GM23338 (cell line): ENCODE results near the gene MTAP. TPM values are rescaled to one million over a fixed set of nuclear protein-coding genes. Genes with fewer than 3 reads are reported as not detected.

ENCODE experiments used
- ATAC-seq: fragments of 200-7000 bp; cut with Tn5 transposase; 3 replicates; pipeline ENCODE4 v1.9.1; 2020
- DNase-seq: peaks from one replicate; pipeline ENCODE4 v3.0.0-alpha.2; 2015; ENCODE audit warnings: low spot score
- H2AFZ ChIP-seq: fragments of 200-600 bp; sonication (generic); 2 replicates; pipeline ENCODE4 v1.8.0; 2016; ENCODE audit warnings: antibody characterized with exemption, mild to moderate bottlenecking, moderate library complexity
- H3F3A ChIP-seq: fragments of 200-600 bp; sonication (generic); replicated peaks from 2 replicates; pipeline ENCODE4 v1.8.0; 2017; ENCODE audit warnings: antibody characterized with exemption, mixed run types, low read depth
- H3K27ac ChIP-seq: fragments of 200-600 bp; sonication (generic); 2 replicates; pipeline ENCODE4 v1.6.1; 2016; ENCODE audit warnings: low read depth
- H3K27me3 ChIP-seq: fragments of 200-600 bp; sonication (generic); 2 replicates; pipeline ENCODE4 v1.8.0; 2016; ENCODE audit warnings: mild to moderate bottlenecking, mixed run types, moderate library complexity; ENCODE audit not compliant: insufficient read depth
- H3K36me3 ChIP-seq: fragments of 200-600 bp; sonication (generic); 2 replicates; pipeline ENCODE4 v1.8.0; 2016; ENCODE audit warnings: mild to moderate bottlenecking; ENCODE audit not compliant: insufficient read depth
- H3K4me1 ChIP-seq: fragments of 200-600 bp; sonication (generic); 2 replicates; pipeline ENCODE4 v1.8.0; 2016; ENCODE audit warnings: mild to moderate bottlenecking, moderate library complexity; ENCODE audit not compliant: insufficient read depth
- H3K4me2 ChIP-seq: fragments of 200-600 bp; sonication (generic); 2 replicates; pipeline ENCODE4 v1.7.1; 2017; ENCODE audit warnings: mixed run types
- H3K4me3 ChIP-seq: fragments of 200-600 bp; sonication (generic); 2 replicates; pipeline ENCODE4 v1.6.1; 2016; ENCODE audit warnings: mixed run types
- H3K79me2 ChIP-seq: fragments of 200-600 bp; sonication (generic); replicated peaks from 2 replicates; pipeline ENCODE4 v1.8.0; 2017; ENCODE audit warnings: mild to moderate bottlenecking; ENCODE audit not compliant: insufficient read depth
- H3K9me2 ChIP-seq: fragments of 200-600 bp; sonication (generic); 2 replicates; pipeline ENCODE4 v1.8.0; 2017; ENCODE audit not compliant: insufficient read depth
- H4K20me1 ChIP-seq: fragments of 200-600 bp; sonication (generic); replicated peaks from 2 replicates; pipeline ENCODE4 v1.8.0; 2017; ENCODE audit warnings: mild to moderate bottlenecking; ENCODE audit not compliant: insufficient read depth
- H3K27ac Mint-ChIP-seq: 2 replicates; pipeline ENCODE4 v1.8.0; 2020; ENCODE audit warnings: inconsistent platforms, mild to moderate bottlenecking, moderate library complexity, mixed read lengths
- H3K27me3 Mint-ChIP-seq: 3 replicates; pipeline ENCODE4 v1.8.0; 2022; ENCODE audit warnings: low read depth, mild to moderate bottlenecking, moderate library complexity, mixed read lengths, inconsistent platforms; ENCODE audit not compliant: insufficient read depth, poor library complexity
- H3K36me3 Mint-ChIP-seq: 3 replicates; pipeline ENCODE4 v1.8.0; 2021; ENCODE audit warnings: low read depth, mild to moderate bottlenecking, inconsistent platforms, moderate library complexity, mixed read lengths
- H3K4me1 Mint-ChIP-seq: 3 replicates; pipeline ENCODE4 v1.8.0; 2020; ENCODE audit warnings: mild to moderate bottlenecking, inconsistent platforms, mixed read lengths
- H3K4me3 Mint-ChIP-seq: 3 replicates; pipeline ENCODE4 v1.8.0; 2021; ENCODE audit warnings: moderate library complexity, mild to moderate bottlenecking, inconsistent platforms, mixed read lengths
- H3K9me3 Mint-ChIP-seq: 3 replicates; pipeline ENCODE4 v1.8.0; 2020; ENCODE audit warnings: moderate library complexity, mild to moderate bottlenecking, inconsistent platforms, mixed read lengths
- CREB1 ChIP-seq: fragments of 250-450 bp; sonication (Bioruptor Pico); IDR thresholded peaks from 2 replicates; pipeline ENCODE4 v1.5.0; 2020; ENCODE audit warnings: low read depth, mild to moderate bottlenecking, moderate library complexity
- EZH2 ChIP-seq: fragments of 200-600 bp; sonication (generic); IDR thresholded peaks from one replicate; pipeline ENCODE4 v1.8.0; 2017; ENCODE audit warnings: antibody characterized with exemption, mild to moderate bottlenecking, low read depth; ENCODE audit not compliant: unreplicated experiment
- JUNB ChIP-seq: IDR thresholded peaks from one replicate; pipeline ENCODE4 v1.6.1; 2016; ENCODE audit warnings: antibody characterized with exemption; ENCODE audit not compliant: unreplicated experiment
- NANOG ChIP-seq: IDR thresholded peaks from 2 replicates; pipeline ENCODE4 v1.6.1; 2016; ENCODE audit warnings: antibody characterized with exemption, borderline replicate concordance
- POLR2AphosphoS5 ChIP-seq: IDR thresholded peaks from 2 replicates; pipeline ENCODE4 v1.6.1; 2016; ENCODE audit warnings: antibody characterized with exemption, low read depth
- REST ChIP-seq: IDR thresholded peaks from one replicate; pipeline ENCODE4 v1.6.1; 2018; ENCODE audit warnings: antibody characterized with exemption; ENCODE audit not compliant: unreplicated experiment
- STAT1 ChIP-seq: IDR thresholded peaks from one replicate; pipeline ENCODE4 v1.6.1; 2016; ENCODE audit warnings: antibody characterized with exemption; ENCODE audit not compliant: unreplicated experiment
- ZNF331 ChIP-seq: fragments of 250-450 bp; sonication (Bioruptor Pico); IDR thresholded peaks from 2 replicates; pipeline ENCODE4 v1.5.0; 2020; ENCODE audit warnings: low read depth, mild to moderate bottlenecking, moderate library complexity
- polyA plus RNA-seq: library from polyadenylated mRNA; unstranded; fragments of >200 nt; fragmentation: Nextera tagmentation; extraction: Ambion mirVana; gene quantifications from 2 replicates; pipeline ENCODE4 v1.2.1, GENCODE V29; 2016
- total RNA-seq: library from RNA; depleted of rRNA; stranded (reverse); fragments of >200 nt; shearing (Covaris generic); gene quantifications from 2 replicates; pipeline ENCODE4 v1.2.3, GENCODE V29; 2014
- TF ChIP-seq, protein P1 (sequence below), 2 experiments: fragments of 200-600 bp in 1 of 2; sonication (generic) in 1 of 2; conservative IDR thresholded peaks; 2 replicates each; pipeline versions ENCODE4 v1.5.1 to v1.6.1; 2016 to 2017; ENCODE audit warnings: antibody characterized with exemption in 2 of 2, low read depth in 2 of 2, mild to moderate bottlenecking in 2 of 2, moderate library complexity in 1 of 2
- TF ChIP-seq, protein P2 (sequence below): fragments of 250-450 bp; sonication (Bioruptor Pico); IDR thresholded peaks from 2 replicates; pipeline ENCODE4 v1.5.0; 2020; ENCODE audit warnings: mild to moderate bottlenecking, moderate library complexity

Gene MTAP
- total and polyA plus RNA-seq, 2 experiments from 2014 or later, result 61.8 to 70.0 TPM

DNA sequence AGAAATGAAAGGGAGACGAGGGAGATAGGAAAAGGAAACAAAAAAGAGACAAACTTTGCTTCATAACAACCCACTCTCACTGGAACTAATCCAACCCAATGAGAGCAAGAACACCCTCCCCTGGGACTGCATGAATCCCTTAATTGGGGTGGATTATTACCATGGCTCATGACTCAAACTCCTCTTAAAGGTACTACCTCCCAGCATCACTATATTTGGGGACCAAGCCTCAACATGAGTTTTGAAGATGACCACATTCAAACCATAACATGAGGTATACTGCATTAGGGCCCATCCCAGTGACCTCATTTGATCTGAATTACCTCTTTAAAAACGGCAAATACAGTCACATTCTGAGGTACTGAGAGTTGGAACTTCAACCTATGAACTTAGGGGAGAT is 8.0 kb downstream of the MTAP start:
- Mint-ChIP-seq H3K4me3 (no peak overlapping the region), H3K4me1 (peaks cover 16% of the 10 kb centered on the region), H3K36me3 (peaks cover 77% of the 10 kb centered on the region), H3K9me3 (no peaks in the 10 kb centered on the region), H3K27ac (no peak overlapping the region), H3K27me3 (peaks cover 7% of the 10 kb centered on the region)
- H3K4me1 ChIP-seq, result peaks cover 7% of the 10 kb centered on the region; the same call in 1 of the 2 replicates
- H3K27me3 ChIP-seq, result no peaks in the 10 kb centered on the region
- peaks cover 23% of the 10 kb centered on the region for H3K36me3 ChIP-seq
- no peaks in the 10 kb centered on the region for H3K9me2 ChIP-seq
- H3K4me2 ChIP-seq, result no peak overlapping the region
- H4K20me1 ChIP-seq, result peaks cover 62% of the 10 kb centered on the region
- no peak overlapping the region for H3K27ac ChIP-seq
- H3K4me3 ChIP-seq, result no peak overlapping the region
- ATAC-seq (no peak), DNase-seq (no peak)
- H3K79me2 ChIP-seq, result peaks cover 98% of the 10 kb centered on the region
- no peak for TF ChIP-seq ZNF331
- TF ChIP-seq, protein P1, sequence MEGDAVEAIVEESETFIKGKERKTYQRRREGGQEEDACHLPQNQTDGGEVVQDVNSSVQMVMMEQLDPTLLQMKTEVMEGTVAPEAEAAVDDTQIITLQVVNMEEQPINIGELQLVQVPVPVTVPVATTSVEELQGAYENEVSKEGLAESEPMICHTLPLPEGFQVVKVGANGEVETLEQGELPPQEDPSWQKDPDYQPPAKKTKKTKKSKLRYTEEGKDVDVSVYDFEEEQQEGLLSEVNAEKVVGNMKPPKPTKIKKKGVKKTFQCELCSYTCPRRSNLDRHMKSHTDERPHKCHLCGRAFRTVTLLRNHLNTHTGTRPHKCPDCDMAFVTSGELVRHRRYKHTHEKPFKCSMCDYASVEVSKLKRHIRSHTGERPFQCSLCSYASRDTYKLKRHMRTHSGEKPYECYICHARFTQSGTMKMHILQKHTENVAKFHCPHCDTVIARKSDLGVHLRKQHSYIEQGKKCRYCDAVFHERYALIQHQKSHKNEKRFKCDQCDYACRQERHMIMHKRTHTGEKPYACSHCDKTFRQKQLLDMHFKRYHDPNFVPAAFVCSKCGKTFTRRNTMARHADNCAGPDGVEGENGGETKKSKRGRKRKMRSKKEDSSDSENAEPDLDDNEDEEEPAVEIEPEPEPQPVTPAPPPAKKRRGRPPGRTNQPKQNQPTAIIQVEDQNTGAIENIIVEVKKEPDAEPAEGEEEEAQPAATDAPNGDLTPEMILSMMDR (conservative IDR thresholded peaks at IDR 0.05; ENCODE audit: low read depth in 2 of 2), result no peak
- TF ChIP-seq STAT1, result no peak
- TF ChIP-seq EZH2, result no peak
- TF ChIP-seq JUNB, result no peak
- no peak for TF ChIP-seq POLR2AphosphoS5
- no peak overlapping the region for H2AFZ ChIP-seq
- H3F3A ChIP-seq, result 0 out of 2 replicates have a peak, but pooled peaks cover 9% of the 10 kb centered on the region

DNA sequence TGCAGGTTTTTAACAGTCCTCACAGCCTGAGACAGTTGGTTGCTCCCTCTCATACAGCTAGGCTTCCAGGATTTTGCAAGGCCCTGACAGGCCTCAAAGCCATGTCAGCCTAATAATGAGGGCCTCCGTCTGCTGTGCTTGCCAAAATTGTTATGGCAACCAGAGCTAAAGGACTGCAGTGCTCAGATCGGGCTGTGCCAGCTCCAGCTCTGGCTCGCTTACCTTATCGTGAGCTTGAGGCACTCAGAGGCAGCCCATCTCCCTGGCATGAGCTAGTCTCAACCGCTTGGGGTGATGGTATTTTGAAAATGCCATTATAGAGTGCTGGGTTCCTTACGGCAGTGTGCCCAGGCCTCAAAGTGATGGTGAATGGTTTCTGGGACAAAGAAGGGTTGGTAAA is 8.4 kb downstream of the MTAP start:
- Histone ChIP-seq H3K27ac (no peak overlapping the region), H3K27me3 (no peaks in the 10 kb centered on the region), H3K4me3 (no peak overlapping the region), H2AFZ (no peak overlapping the region), H3K36me3 (peaks cover 28% of the 10 kb centered on the region), H3K9me2 (no peaks in the 10 kb centered on the region), H3K4me2 (no peak overlapping the region), H4K20me1 (peaks cover 62% of the 10 kb centered on the region), H3F3A (0 out of 2 replicates have a peak, but pooled peaks cover 9% of the 10 kb centered on the region), H3K4me1 (peaks cover 2% of the 10 kb centered on the region; the same call in 1 of the 2 replicates), H3K79me2 (peaks cover 98% of the 10 kb centered on the region)
- peaks cover 11% of the 10 kb centered on the region for H3K4me1 Mint-ChIP-seq
- peaks cover 7% of the 10 kb centered on the region for H3K27me3 Mint-ChIP-seq
- DNase-seq (no peak), ATAC-seq (no peak)
- no peak overlapping the region for H3K27ac Mint-ChIP-seq
- no peaks in the 10 kb centered on the region for H3K9me3 Mint-ChIP-seq
- H3K4me3 Mint-ChIP-seq, result no peak overlapping the region
- H3K36me3 Mint-ChIP-seq, result peaks cover 77% of the 10 kb centered on the region
- TF ChIP-seq REST, result no peak
- TF ChIP-seq CREB1 (CRISPR knock-in tag), result no peak
- TF ChIP-seq NANOG, result no peak
- TF ChIP-seq POLR2AphosphoS5, result no peak
- TF ChIP-seq, protein P2, sequence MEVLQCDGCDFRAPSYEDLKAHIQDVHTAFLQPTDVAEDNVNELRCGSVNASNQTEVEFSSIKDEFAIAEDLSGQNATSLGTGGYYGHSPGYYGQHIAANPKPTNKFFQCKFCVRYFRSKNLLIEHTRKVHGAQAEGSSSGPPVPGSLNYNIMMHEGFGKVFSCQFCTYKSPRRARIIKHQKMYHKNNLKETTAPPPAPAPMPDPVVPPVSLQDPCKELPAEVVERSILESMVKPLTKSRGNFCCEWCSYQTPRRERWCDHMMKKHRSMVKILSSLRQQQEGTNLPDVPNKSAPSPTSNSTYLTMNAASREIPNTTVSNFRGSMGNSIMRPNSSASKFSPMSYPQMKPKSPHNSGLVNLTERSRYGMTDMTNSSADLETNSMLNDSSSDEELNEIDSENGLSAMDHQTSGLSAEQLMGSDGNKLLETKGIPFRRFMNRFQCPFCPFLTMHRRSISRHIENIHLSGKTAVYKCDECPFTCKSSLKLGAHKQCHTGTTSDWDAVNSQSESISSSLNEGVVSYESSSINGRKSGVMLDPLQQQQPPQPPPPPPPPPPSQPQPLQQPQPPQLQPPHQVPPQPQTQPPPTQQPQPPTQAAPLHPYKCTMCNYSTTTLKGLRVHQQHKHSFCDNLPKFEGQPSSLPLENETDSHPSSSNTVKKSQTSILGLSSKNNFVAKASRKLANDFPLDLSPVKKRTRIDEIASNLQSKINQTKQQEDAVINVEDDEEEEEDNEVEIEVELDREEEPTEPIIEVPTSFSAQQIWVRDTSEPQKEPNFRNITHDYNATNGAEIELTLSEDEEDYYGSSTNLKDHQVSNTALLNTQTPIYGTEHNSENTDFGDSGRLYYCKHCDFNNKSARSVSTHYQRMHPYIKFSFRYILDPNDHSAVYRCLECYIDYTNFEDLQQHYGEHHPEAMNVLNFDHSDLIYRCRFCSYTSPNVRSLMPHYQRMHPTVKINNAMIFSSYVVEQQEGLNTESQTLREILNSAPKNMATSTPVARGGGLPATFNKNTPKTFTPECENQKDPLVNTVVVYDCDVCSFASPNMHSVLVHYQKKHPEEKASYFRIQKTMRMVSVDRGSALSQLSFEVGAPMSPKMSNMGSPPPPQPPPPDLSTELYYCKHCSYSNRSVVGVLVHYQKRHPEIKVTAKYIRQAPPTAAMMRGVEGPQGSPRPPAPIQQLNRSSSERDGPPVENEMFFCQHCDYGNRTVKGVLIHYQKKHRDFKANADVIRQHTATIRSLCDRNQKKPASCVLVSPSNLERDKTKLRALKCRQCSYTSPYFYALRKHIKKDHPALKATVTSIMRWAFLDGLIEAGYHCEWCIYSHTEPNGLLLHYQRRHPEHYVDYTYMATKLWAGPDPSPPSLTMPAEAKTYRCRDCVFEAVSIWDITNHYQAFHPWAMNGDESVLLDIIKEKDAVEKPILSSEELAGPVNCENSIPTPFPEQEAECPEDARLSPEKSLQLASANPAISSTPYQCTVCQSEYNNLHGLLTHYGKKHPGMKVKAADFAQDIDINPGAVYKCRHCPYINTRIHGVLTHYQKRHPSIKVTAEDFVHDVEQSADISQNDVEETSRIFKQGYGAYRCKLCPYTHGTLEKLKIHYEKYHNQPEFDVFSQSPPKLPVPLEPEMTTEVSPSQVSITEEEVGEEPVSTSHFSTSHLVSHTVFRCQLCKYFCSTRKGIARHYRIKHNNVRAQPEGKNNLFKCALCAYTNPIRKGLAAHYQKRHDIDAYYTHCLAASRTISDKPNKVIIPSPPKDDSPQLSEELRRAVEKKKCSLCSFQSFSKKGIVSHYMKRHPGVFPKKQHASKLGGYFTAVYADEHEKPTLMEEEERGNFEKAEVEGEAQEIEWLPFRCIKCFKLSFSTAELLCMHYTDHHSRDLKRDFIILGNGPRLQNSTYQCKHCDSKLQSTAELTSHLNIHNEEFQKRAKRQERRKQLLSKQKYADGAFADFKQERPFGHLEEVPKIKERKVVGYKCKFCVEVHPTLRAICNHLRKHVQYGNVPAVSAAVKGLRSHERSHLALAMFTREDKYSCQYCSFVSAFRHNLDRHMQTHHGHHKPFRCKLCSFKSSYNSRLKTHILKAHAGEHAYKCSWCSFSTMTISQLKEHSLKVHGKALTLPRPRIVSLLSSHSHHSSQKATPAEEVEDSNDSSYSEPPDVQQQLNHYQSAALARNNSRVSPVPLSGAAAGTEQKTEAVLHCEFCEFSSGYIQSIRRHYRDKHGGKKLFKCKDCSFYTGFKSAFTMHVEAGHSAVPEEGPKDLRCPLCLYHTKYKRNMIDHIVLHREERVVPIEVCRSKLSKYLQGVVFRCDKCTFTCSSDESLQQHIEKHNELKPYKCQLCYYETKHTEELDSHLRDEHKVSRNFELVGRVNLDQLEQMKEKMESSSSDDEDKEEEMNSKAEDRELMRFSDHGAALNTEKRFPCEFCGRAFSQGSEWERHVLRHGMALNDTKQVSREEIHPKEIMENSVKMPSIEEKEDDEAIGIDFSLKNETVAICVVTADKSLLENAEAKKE (CRISPR knock-in tag), result no peak
